Nephron progenitor cell (in vitro differentiated cells): Measurements from ENCODE around the gene INPP5A.

Source experiments
- DNase-seq: peaks from one replicate; pipeline ENCODE4 v3.0.0; 2021
- H3K27ac Mint-ChIP-seq: 2 replicates; pipeline ENCODE4 v1.8.0; 2021; ENCODE audit warnings: mild to moderate bottlenecking, moderate library complexity, mixed read lengths
- H3K27me3 Mint-ChIP-seq: 2 replicates; pipeline ENCODE4 v1.8.0; 2021; ENCODE audit warnings: mild to moderate bottlenecking, low read depth, mixed read lengths; ENCODE audit not compliant: poor library complexity
- H3K36me3 Mint-ChIP-seq: 2 replicates; pipeline ENCODE4 v1.8.0; 2021; ENCODE audit warnings: low read depth, mixed read lengths
- H3K4me1 Mint-ChIP-seq: 2 replicates; pipeline ENCODE4 v1.8.0; 2021; ENCODE audit warnings: mixed read lengths
- H3K4me3 Mint-ChIP-seq: 2 replicates; pipeline ENCODE4 v1.8.0; 2021; ENCODE audit warnings: mild to moderate bottlenecking, moderate library complexity, mixed read lengths
- H3K9me3 Mint-ChIP-seq: 2 replicates; pipeline ENCODE4 v1.8.0; 2021; ENCODE audit warnings: mild to moderate bottlenecking, moderate library complexity, mixed read lengths
- TF ChIP-seq, protein P1 (sequence below): fragments of 200-600 bp; sonication (generic); IDR thresholded peaks from 2 replicates; pipeline ENCODE4 v1.5.0; 2021; ENCODE audit warnings: antibody characterized with exemption

The INPP5A gene

GRCh38 chr10:132827423-132827789, 289.8 kb downstream of the INPP5A start:
- Mint-ChIP-seq H3K36me3 (peaks cover 7% of the 10 kb centered on the region), H3K4me1 (peaks cover 6% of the 10 kb centered on the region), H3K27ac (no peak overlapping the region), H3K9me3 (peaks cover 32% of the 10 kb centered on the region), H3K4me3 (no peak overlapping the region), H3K27me3 (peaks cover 36% of the 10 kb centered on the region)
- DNase-seq: no peak
- TF ChIP-seq, protein P1, sequence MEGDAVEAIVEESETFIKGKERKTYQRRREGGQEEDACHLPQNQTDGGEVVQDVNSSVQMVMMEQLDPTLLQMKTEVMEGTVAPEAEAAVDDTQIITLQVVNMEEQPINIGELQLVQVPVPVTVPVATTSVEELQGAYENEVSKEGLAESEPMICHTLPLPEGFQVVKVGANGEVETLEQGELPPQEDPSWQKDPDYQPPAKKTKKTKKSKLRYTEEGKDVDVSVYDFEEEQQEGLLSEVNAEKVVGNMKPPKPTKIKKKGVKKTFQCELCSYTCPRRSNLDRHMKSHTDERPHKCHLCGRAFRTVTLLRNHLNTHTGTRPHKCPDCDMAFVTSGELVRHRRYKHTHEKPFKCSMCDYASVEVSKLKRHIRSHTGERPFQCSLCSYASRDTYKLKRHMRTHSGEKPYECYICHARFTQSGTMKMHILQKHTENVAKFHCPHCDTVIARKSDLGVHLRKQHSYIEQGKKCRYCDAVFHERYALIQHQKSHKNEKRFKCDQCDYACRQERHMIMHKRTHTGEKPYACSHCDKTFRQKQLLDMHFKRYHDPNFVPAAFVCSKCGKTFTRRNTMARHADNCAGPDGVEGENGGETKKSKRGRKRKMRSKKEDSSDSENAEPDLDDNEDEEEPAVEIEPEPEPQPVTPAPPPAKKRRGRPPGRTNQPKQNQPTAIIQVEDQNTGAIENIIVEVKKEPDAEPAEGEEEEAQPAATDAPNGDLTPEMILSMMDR: no peak

DNA sequence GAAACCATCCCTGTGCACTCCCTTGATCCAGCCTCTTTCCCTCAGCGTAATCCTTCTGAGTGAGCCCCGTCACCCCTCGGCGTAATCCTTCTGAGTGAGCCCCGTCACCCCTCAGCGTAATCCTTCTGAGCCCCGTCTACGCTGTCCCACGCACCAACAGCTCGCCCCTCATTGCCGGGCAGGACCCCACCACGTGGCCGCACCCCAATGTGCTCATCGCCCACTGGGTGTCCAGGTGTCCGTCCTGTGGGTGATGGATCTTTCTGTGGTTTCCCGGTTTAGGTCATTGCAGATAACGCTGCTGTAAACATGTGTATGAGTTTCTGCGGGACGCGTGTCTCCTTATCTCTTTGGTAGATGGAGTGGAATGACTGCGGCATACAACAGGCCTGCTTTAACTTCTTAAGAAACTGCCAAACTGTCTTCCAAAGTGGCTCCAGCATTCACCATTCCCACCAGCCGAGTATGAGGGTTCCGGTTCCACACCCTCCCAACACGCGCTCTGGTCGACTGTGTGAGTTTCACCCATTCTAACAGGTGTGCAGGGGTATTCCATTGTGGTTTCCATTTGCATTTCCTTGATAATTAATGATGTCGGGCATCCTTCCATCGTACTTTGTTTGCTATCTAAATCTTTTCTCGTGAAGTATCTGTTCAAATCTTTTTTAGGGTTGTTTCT, 290.4 kb downstream of the INPP5A start:
- Mint-ChIP-seq H3K27me3 (peaks cover 38% of the 10 kb centered on the region), H3K4me1 (peaks cover 12% of the 10 kb centered on the region), H3K36me3 (peaks cover 7% of the 10 kb centered on the region), H3K27ac (no peak overlapping the region), H3K9me3 (peaks cover 32% of the 10 kb centered on the region), H3K4me3 (no peak overlapping the region)
- no peak for DNase-seq
- TF ChIP-seq, protein P1: no peak

DNA sequence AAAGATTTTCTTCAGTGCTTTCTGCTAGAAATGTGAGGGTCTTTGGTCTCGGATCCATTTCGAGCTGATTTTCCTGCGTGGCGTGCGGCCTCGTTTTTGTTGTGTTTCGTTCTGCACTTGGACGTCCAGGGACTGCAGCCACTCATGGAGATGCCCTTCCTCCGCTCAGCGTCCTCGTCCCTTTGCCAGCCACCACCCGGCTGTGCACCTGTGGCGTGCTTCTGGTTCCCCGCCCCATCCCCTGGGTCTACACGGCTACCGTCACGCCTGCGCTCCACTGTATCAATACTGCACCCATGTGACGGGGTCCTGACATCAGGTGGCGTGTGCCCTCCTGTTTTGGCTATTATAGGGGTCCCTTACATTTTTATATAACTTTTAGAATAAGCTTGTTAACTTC, 291.1 kb downstream of the INPP5A start:
- H3K9me3 Mint-ChIP-seq: peaks cover 32% of the 10 kb centered on the region
- DNase-seq: no peak

DNA sequence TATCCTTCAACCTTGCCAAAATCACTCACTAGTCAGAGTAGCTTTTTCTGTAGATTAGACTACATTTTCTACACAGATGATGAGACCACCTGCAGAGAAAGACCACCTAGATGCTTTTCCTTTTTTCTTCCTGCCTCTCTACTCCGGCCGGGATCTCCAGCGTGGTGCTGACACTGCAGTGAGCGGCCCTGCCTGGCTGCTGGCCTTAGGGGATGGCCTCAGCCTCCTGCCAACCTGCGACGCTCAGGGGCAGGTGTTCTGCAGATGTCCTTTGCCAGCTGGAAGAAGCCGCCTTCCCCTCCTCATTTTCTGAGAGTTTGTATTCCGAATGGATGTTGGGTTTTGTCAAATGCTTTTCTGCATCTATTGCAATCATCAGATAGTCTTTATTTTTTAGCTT, 291.8 kb downstream of the INPP5A start:
- peaks cover 12% of the 10 kb centered on the region for H3K4me1 Mint-ChIP-seq
- peaks cover 38% of the 10 kb centered on the region for H3K27me3 Mint-ChIP-seq
- TF ChIP-seq, protein P1: no peak

More for the DNA sequence above, 291.1 kb downstream of the INPP5A start:
- Mint-ChIP-seq H3K27ac (no peak overlapping the region), H3K4me1 (peaks cover 12% of the 10 kb centered on the region), H3K27me3 (peaks cover 38% of the 10 kb centered on the region), H3K4me3 (no peak overlapping the region), H3K36me3 (peaks cover 7% of the 10 kb centered on the region)
- TF ChIP-seq, protein P1: no peak

GRCh38 chr10:132832186-132832969, 294.8 kb downstream of the INPP5A start:
- TF ChIP-seq, protein P1: no peak
- H3K27ac Mint-ChIP-seq: no peak overlapping the region
- H3K27me3 Mint-ChIP-seq: peaks cover 41% of the 10 kb centered on the region
- DNase-seq: no peak
- no peak overlapping the region for H3K4me3 Mint-ChIP-seq
- peaks cover 12% of the 10 kb centered on the region for H3K4me1 Mint-ChIP-seq
- H3K9me3 Mint-ChIP-seq: peaks cover 23% of the 10 kb centered on the region
- peaks cover 7% of the 10 kb centered on the region for H3K36me3 Mint-ChIP-seq

More for the DNA sequence above, 291.8 kb downstream of the INPP5A start:
- Mint-ChIP-seq H3K9me3 (peaks cover 32% of the 10 kb centered on the region), H3K36me3 (peaks cover 7% of the 10 kb centered on the region), H3K4me3 (no peak overlapping the region), H3K27ac (no peak overlapping the region)
- DNase-seq: no peak
